ENCODE measurements around the gene KSR1. TPM values are rescaled to one million over a fixed set of nuclear protein-coding genes. Genes with fewer than 3 reads are reported as not detected.

Gene KSR1
- total RNA-seq, 1 donor, result 15.5 TPM

GRCh38 chr17:27538156-27538955, 82.1 kb downstream of the KSR1 start:
- TF ChIP-seq CTCF (IDR thresholded peaks at IDR 0.05; ENCODE audit: insufficient read depth, low read depth, low read length), result no peak
- no peak overlapping the region for H3K4me3 ChIP-seq (ENCODE audit: low read depth, low read length)
- no peak for DNase-seq (ENCODE audit: low read depth)

GRCh38 chr17:27539152-27539551, 82.9 kb downstream of the KSR1 start:
- no peak overlapping the region for H3K4me3 ChIP-seq (ENCODE audit: low read depth, low read length)
- no peak for DNase-seq (ENCODE audit: low read depth)
- TF ChIP-seq CTCF (IDR thresholded peaks at IDR 0.05; ENCODE audit: insufficient read depth, low read depth, low read length), result no peak

- H3K4me3 ChIP-seq (ENCODE audit: low read depth, low read length), result peak overlapping the region; percentile 2
- DNase-seq (ENCODE audit: low read depth), result no peak
- TF ChIP-seq CTCF (IDR thresholded peaks at IDR 0.05; ENCODE audit: insufficient read depth, low read depth, low read length), result no peak
These were observed 83.6 kb downstream of the KSR1 start for GRCh38 chr17:27539794-27540317.

- peak; percentile 100 for DNase-seq (ENCODE audit: low read depth)
- no peak for TF ChIP-seq CTCF (IDR thresholded peaks at IDR 0.05; ENCODE audit: insufficient read depth, low read depth, low read length)
- H3K4me3 ChIP-seq (ENCODE audit: low read depth, low read length), result no peak overlapping the region
These were observed 84.3 kb downstream of the KSR1 start for GRCh38 chr17:27540318-27541101.

GRCh38 chr17:27541301-27542023, 85.2 kb downstream of the KSR1 start:
- H3K4me3 ChIP-seq (ENCODE audit: low read depth, low read length), result no peak overlapping the region
- no peak for TF ChIP-seq CTCF (IDR thresholded peaks at IDR 0.05; ENCODE audit: insufficient read depth, low read depth, low read length)
- DNase-seq (ENCODE audit: low read depth), result no peak

- TF ChIP-seq CTCF (IDR thresholded peaks at IDR 0.05; ENCODE audit: insufficient read depth, low read depth, low read length), result no peak
- DNase-seq (ENCODE audit: low read depth), result no peak
- no peak overlapping the region for H3K4me3 ChIP-seq (ENCODE audit: low read depth, low read length)
These were observed 86.7 kb downstream of the KSR1 start for GRCh38 chr17:27542841-27543463.

Measured in fibroblast of villous mesenchyme (primary cell).